ENCODE results near the gene ZNF23. TPM values are rescaled to one million over a fixed set of nuclear protein-coding genes. Genes with fewer than 3 reads are reported as not detected.
A peak's percentile ranks its signal among the peaks of the same experiment; 100 is the strongest.

ZNF23 gene
- total RNA-seq, 2 experiments from 2014 or later, result 7.1 to 7.6 TPM

GRCh38 chr16:71484006-71484893, 22.2 kb upstream of the ZNF23 start:
- peak overlapping the region; percentile 83 for H3K4me3 Mint-ChIP-seq
- peak overlapping the region; percentile 77 for H3K27ac Mint-ChIP-seq
- CTCF ChIA-PET, result interaction anchor here (0.8 to 1.9 kb wide), 6 partner anchors 16 to 127 kb away, joined by 3 to 4 read pairs (median 3); partner anchors contain the start of gene ZNF23

GRCh38 chr16:71482569-71482968, 20.5 kb upstream of the ZNF23 start:
- Mint-ChIP-seq H3K9me3 (ENCODE audit: low read depth) (no peaks in the 10 kb centered on the region), H3K4me1 (peaks cover 21% of the 10 kb centered on the region), H3K36me3 (no peaks in the 10 kb centered on the region), H3K27me3 (no peaks in the 10 kb centered on the region), H3K4me3 (no peak overlapping the region), H3K27ac (no peak overlapping the region)
- DNase-seq, result no peak
- ATAC-seq, result no peak
- CTCF ChIA-PET, result interaction anchor here (1.5 to 1.9 kb wide), 2 partner anchors 18 to 128 kb away, joined by 3 to 4 read pairs; no protein-coding TSS in a partner anchor

More at GRCh38 chr16:71484006-71484893, 22.2 kb upstream of the ZNF23 start:
- peak; percentile 89 for DNase-seq
- Mint-ChIP-seq H3K4me1 (peaks cover 21% of the 10 kb centered on the region), H3K9me3 (ENCODE audit: low read depth) (no peaks in the 10 kb centered on the region), H3K27me3 (no peaks in the 10 kb centered on the region), H3K36me3 (no peaks in the 10 kb centered on the region)
- peak; percentile 92 for ATAC-seq

DNA sequence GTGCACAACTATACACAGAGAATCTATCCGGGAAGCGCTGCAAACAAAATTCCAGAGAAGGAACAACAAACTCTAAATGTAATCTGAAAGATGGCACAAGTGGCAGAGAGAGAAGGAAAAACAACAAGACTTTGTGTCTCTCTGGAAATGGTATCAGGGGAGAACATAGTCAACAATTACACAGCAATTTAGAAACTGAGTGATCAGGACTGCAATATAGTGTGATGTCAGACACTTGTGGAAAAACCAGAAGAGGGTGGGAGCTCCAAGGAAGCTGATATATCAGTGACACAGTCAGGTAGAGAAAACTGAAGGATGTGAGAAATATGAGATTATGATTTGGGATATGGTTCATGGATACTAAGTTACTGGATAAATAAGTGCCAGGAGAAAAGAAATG, 18.9 kb upstream of the ZNF23 start:
- Mint-ChIP-seq H3K4me1 (peaks cover 22% of the 10 kb centered on the region), H3K27ac (no peak overlapping the region), H3K9me3 (ENCODE audit: low read depth) (no peaks in the 10 kb centered on the region), H3K27me3 (no peaks in the 10 kb centered on the region), H3K36me3 (peaks cover 2% of the 10 kb centered on the region), H3K4me3 (no peak overlapping the region)
- no peak for ATAC-seq
- CTCF ChIA-PET, result no interaction called here
- DNase-seq, result no peak

- Mint-ChIP-seq H3K4me1 (peaks cover 16% of the 10 kb centered on the region), H3K27me3 (no peaks in the 10 kb centered on the region), H3K36me3 (peaks cover 2% of the 10 kb centered on the region), H3K9me3 (ENCODE audit: low read depth) (no peaks in the 10 kb centered on the region), H3K4me3 (no peak overlapping the region), H3K27ac (no peak overlapping the region)
- DNase-seq (no peak), ATAC-seq (no peak)
- CTCF ChIA-PET, result interaction anchor here (1.0 kb wide), 1 partner anchor 132 kb away, joined by 3 read pairs; no protein-coding TSS in a partner anchor
Measured at GRCh38 chr16:71479420-71479819, 17.4 kb upstream of the ZNF23 start.

DNA sequence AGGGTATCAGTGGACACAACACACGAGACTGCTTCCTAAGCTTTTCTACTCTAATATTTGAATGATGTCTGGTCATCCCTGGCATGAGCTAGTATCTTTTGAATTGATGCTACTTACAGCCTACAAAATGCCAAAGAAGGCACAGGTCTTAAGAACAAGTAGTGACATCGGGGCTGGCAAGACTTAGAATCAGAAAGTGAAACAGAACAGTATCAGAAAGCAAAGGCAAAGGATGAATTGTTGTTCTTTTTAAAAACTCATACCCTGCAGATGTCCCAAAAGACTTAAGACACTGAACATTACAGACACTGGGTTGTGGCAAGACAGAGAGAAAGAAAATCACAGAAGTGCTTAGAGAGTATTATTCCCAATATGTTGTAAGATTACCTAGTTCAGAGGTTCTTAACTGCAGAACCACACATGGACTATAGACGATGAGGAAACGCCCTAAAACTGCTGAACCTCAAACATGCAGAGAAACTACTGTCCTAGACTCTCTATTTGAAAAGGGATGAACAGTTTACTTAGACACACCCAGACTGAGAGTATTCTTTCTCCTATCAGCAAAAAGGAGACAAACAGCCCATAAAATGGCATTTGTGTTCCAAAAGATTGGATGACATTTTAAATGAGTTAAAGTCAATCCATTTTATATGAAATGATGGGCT, 14.5 kb upstream of the ZNF23 start:
- Mint-ChIP-seq H3K36me3 (peaks cover 2% of the 10 kb centered on the region), H3K9me3 (ENCODE audit: low read depth) (no peaks in the 10 kb centered on the region), H3K4me3 (peak overlapping the region; percentile 15), H3K27ac (no peak overlapping the region), H3K4me1 (peaks cover 7% of the 10 kb centered on the region), H3K27me3 (no peaks in the 10 kb centered on the region)
- no peak for ATAC-seq
- CTCF ChIA-PET, result interaction anchor here (0.7 kb wide), 1 partner anchor 23 kb away, joined by 3 read pairs; no protein-coding TSS in a partner anchor
- no peak for DNase-seq

DNA sequence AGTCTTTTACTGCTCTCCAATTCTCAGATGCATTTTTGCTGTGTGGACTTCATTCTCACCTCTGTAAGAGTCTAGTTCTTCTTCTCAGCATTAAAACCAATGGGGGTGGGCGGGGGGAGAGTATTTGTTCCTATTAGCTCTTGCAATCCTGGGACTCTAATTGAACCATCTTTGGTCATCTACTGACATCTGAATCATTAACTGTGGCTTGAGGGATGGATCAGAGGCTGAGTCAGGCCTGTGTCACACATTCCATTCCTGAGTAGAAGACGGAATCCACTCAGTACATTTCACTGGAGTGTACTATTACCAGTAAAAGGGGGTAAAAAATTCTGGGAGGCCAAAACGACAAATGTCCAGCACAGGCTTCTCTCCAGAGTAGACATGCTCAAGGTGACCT, 12.8 kb upstream of the ZNF23 start:
- H3K9me3 Mint-ChIP-seq (ENCODE audit: low read depth), result no peaks in the 10 kb centered on the region
- H3K27ac Mint-ChIP-seq, result no peak overlapping the region
- no peaks in the 10 kb centered on the region for H3K27me3 Mint-ChIP-seq
- H3K4me1 Mint-ChIP-seq, result peaks cover 2% of the 10 kb centered on the region
- H3K4me3 Mint-ChIP-seq, result no peak overlapping the region
- ATAC-seq (no peak), DNase-seq (no peak)
- CTCF ChIA-PET, result interaction anchor here (1.2 kb wide), 1 partner anchor 12 kb away, joined by 4 read pairs; the partner anchor contains the start of gene ZNF23
- peaks cover 2% of the 10 kb centered on the region for H3K36me3 Mint-ChIP-seq

DNA sequence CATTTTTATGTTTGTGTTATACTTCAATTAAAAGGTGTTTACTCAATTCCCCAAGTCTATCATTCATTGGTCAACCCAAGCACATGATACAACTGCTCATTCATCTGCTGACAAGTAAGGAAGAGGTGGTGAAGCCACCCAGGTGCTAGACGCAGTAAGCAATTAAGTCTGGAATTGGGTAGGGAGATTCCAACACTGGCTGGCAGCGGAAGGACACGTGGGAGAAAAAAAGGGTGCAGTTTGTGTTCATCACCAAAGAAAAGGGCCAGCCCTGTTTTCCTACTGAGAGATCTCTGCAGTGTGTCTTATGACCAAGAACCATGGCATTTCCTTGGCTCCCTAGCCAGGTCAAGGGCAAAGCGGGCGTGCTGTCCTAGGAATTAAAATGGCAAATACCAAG, 11.8 kb upstream of the ZNF23 start:
- H3K27me3 Mint-ChIP-seq, result no peaks in the 10 kb centered on the region
- ATAC-seq (no peak), DNase-seq (no peak)
- CTCF ChIA-PET, result no interaction called here
- H3K4me3 Mint-ChIP-seq, result no peak overlapping the region
- no peaks in the 10 kb centered on the region for H3K9me3 Mint-ChIP-seq (ENCODE audit: low read depth)
- H3K4me1 Mint-ChIP-seq, result peaks cover 2% of the 10 kb centered on the region
- H3K27ac Mint-ChIP-seq, result no peak overlapping the region
- peaks cover 2% of the 10 kb centered on the region for H3K36me3 Mint-ChIP-seq

- no peak for DNase-seq
- Mint-ChIP-seq H3K27me3 (no peaks in the 10 kb centered on the region), H3K9me3 (ENCODE audit: low read depth) (no peaks in the 10 kb centered on the region), H3K4me1 (peaks cover 2% of the 10 kb centered on the region), H3K4me3 (no peak overlapping the region), H3K36me3 (peaks cover 2% of the 10 kb centered on the region), H3K27ac (no peak overlapping the region)
- ATAC-seq, result no peak
- CTCF ChIA-PET, result no interaction called here
Measured at GRCh38 chr16:71472931-71473330, 10.9 kb upstream of the ZNF23 start.

DNA sequence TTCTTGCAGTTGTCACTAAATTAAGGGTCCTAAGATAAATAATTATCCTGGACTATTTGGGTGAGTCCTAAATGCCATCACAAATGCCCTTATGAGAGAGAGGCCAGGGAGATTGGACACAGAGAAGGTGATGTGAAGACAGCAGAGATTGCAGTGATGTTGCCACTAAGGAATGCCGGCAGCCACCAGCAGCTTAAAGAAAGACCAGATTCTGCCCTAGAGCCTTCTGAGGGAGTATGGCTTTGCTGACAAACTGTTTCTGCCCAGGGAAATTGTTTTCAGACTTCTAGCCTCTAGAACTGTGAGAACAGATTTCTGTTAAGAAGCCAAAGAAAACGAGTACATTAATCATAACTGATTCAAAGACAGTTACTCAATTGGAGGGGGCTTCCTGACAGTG, 10.0 kb upstream of the ZNF23 start:
- Mint-ChIP-seq H3K27me3 (no peaks in the 10 kb centered on the region), H3K4me3 (no peak overlapping the region), H3K27ac (no peak overlapping the region), H3K9me3 (ENCODE audit: low read depth) (no peaks in the 10 kb centered on the region), H3K36me3 (peaks cover 2% of the 10 kb centered on the region), H3K4me1 (no peaks in the 10 kb centered on the region)
- DNase-seq, result no peak
- CTCF ChIA-PET, result no interaction called here
- no peak for ATAC-seq

GRCh38 chr16:71467810-71468209, 5.8 kb upstream of the ZNF23 start:
- Mint-ChIP-seq H3K4me1 (peaks cover 5% of the 10 kb centered on the region), H3K27ac (no peak overlapping the region), H3K9me3 (ENCODE audit: low read depth) (no peaks in the 10 kb centered on the region), H3K4me3 (no peak overlapping the region), H3K36me3 (no peaks in the 10 kb centered on the region), H3K27me3 (no peaks in the 10 kb centered on the region)
- peak; percentile 45 for ATAC-seq
- DNase-seq, result peak; percentile 45
- CTCF ChIA-PET, result interaction anchor here (1.1 kb wide), 1 partner anchor 14 kb away, joined by 4 read pairs; no protein-coding TSS in a partner anchor

DNA sequence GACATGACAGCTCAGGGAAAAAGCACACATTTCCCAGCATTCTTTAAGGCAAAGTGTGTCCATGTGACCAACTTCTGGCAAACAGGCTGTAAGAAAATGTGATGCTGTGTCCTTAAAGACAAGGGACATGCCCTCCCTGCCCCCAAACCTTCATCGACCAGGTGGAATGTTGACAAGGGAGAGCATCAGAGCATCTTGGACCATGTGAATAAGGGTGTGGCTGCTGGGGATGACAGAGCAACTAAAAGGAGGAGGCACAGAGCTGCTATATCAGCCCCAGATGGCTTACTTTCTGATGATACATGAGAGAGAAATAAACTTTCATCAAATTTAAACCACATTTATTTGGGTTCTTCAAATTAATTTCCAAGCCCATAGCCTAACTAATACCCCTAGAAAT, 2.2 kb upstream of the ZNF23 start:
- H3K36me3 Mint-ChIP-seq, result no peaks in the 10 kb centered on the region
- CTCF ChIA-PET, result interaction anchor here (1.2 to 1.4 kb wide), 3 partner anchors 18 to 52 kb away, joined by 3 to 6 read pairs (median 3); no protein-coding TSS in a partner anchor
- DNase-seq, result no peak
- no peaks in the 10 kb centered on the region for H3K9me3 Mint-ChIP-seq (ENCODE audit: low read depth)
- ATAC-seq, result no peak
- H3K27ac Mint-ChIP-seq, result no peak overlapping the region
- peaks cover 25% of the 10 kb centered on the region for H3K4me1 Mint-ChIP-seq
- H3K4me3 Mint-ChIP-seq, result no peak overlapping the region
- no peaks in the 10 kb centered on the region for H3K27me3 Mint-ChIP-seq

DNA sequence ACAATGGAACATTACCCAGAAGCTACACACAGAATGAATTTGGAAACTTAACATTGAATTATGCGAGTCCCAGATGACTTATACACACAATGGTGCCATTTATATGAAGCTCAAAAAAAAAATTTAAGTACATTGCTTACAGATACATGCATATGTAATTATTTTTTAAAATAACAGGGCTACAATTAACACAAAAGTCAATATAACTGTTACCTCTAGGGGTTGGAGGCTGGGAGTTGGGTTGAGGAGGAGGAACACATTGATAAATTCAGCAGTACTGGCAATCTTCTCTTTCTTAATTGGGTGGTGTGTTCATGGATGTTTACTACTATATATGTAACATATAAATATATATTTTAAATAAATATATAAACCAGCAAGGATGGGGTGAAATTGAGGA, 1.1 kb downstream of the ZNF23 start:
- no peaks in the 10 kb centered on the region for H3K9me3 Mint-ChIP-seq (ENCODE audit: low read depth)
- peaks cover 25% of the 10 kb centered on the region for H3K4me1 Mint-ChIP-seq
- H3K27me3 Mint-ChIP-seq, result no peaks in the 10 kb centered on the region
- DNase-seq (no peak), ATAC-seq (no peak)
- peak overlapping the region; percentile 89 for H3K4me3 Mint-ChIP-seq
- CTCF ChIA-PET, result interaction anchor here (1.3 to 2.6 kb wide), 2 partner anchors 39 to 77 kb away, joined by 3 to 14 read pairs; no protein-coding TSS in a partner anchor
- no peak overlapping the region for H3K27ac Mint-ChIP-seq
- H3K36me3 Mint-ChIP-seq, result peaks cover 3% of the 10 kb centered on the region

DNA sequence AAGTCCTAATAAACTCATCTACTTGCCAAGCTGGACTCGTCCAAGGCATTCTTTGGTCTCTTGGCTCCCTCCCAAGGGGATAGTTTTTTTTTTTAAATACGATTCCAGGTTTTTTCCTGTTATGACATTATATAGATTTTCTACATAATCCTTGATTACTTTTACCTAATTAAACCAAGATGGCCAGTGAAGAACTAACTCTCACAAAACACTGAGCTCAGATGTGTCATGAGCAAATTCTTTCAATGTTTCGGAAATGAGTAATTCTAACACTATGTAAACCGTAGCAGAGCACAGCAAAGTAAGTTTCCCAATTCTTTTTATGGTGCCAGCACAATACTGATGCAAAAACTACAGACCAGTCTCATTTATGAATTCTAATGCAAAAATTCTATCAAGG, 1.8 kb downstream of the ZNF23 start:
- DNase-seq, result no peak
- CTCF ChIA-PET, result interaction anchor here (1.3 to 2.6 kb wide), 2 partner anchors 40 to 78 kb away, joined by 3 to 14 read pairs; no protein-coding TSS in a partner anchor
- Mint-ChIP-seq H3K36me3 (peaks cover 6% of the 10 kb centered on the region), H3K27me3 (no peaks in the 10 kb centered on the region), H3K27ac (no peak overlapping the region), H3K4me1 (peaks cover 25% of the 10 kb centered on the region), H3K9me3 (ENCODE audit: low read depth) (no peaks in the 10 kb centered on the region), H3K4me3 (no peak overlapping the region)
- ATAC-seq, result no peak
